ENCODE measurements around the gene UNC13D.

GRCh38 chr17:75893305-75894048 is 49.3 kb upstream of the UNC13D start:
- TF ChIP-seq CTCF (IDR thresholded peaks at IDR 0.05 in 8 of 11, conservative IDR thresholded peaks at IDR 0.05 in 3 of 11) (no peak), POLR2A (IDR thresholded peaks at IDR 0.05) (no peak)
